ENCODE data around the gene CATSPERZ. TPM values are rescaled to one million over a fixed set of nuclear protein-coding genes. Genes with fewer than 3 reads are reported as not detected.

Gene CATSPERZ
- total and polyA plus RNA-seq, 9 of the 15 experiments (the other 6 are each of a cell fraction or from before 2014, with no cell fraction given): 0.86 to 8.5 (median 3.5) TPM

DNA sequence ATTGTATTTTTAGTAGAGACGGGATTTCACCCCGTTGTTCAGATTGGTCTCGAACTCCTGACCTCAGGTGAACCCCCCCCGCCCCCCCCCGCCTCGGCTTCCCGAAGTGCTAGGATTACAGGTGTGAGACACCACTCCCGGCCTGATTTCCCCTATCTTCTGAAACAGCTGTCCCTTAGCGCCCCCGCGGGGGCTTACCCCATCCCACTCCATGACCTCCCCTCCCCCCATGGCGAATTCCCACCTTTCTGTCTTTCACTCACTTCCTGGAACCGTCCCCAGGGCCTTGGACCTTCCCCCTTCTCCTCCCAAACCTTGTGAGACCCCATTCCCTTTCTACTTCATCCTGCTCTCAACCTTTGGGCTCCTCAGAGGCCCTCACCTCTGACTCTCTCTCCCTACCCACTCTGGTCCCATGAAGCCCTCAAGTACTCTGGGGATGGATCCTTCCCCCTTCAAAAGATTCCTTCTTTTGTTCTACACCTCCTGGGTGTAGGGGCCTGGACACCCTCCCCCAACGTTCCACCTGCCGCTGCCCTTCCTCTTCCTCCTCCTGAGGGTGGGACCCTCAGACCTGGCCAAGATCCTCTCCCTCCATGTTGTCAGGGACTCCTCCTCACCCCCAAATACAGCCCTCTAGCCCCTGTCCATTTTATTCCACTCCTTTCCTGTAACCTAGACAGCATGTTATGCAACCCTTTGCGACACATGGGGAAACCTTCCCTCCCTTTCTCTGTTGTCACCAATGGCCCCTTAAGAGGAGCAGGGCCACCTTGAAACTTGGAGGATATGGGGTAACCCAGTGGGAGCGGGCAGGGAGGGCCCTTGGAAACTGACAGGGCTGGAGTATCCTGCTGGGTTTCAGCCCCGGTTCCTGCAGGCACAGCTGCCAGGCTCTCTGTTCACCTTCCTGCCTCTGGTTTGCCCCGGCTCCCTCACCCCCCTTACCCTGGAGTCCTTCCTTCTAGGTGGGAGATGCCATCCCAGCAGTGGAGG is 18.9 kb downstream of the CATSPERZ start (continued):
- peak; percentile 33; the same call in 1 of the 2 replicates for TF ChIP-seq ZBTB40 (IDR thresholded peaks at IDR 0.05)
- TF ChIP-seq ZBTB40 (CRISPR knock-in tag; IDR thresholded peaks at IDR 0.05): no peak
- no peak for TF ChIP-seq DMBX1 (CRISPR knock-in tag; IDR thresholded peaks at IDR 0.05; ENCODE audit: borderline replicate concordance)
- TF ChIP-seq SLC30A9 (CRISPR knock-in tag; IDR thresholded peaks at IDR 0.05): no peak
- no peak for TF ChIP-seq ELF4 (CRISPR knock-in tag; IDR thresholded peaks at IDR 0.05)
- no peak for TF ChIP-seq MAFF (IDR thresholded peaks at IDR 0.05; ENCODE audit: low read length)
- TF ChIP-seq STAG1 (CRISPR knock-in tag; IDR thresholded peaks at IDR 0.05; ENCODE audit: borderline replicate concordance): no peak
- TF ChIP-seq, protein P1, sequence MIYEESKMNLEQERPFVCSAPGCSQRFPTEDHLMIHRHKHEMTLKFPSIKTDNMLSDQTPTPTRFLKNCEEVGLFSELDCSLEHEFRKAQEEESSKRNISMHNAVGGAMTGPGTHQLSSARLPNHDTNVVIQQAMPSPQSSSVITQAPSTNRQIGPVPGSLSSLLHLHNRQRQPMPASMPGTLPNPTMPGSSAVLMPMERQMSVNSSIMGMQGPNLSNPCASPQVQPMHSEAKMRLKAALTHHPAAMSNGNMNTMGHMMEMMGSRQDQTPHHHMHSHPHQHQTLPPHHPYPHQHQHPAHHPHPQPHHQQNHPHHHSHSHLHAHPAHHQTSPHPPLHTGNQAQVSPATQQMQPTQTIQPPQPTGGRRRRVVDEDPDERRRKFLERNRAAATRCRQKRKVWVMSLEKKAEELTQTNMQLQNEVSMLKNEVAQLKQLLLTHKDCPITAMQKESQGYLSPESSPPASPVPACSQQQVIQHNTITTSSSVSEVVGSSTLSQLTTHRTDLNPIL (CRISPR knock-in tag; IDR thresholded peaks at IDR 0.05): no peak
- no peak for TF ChIP-seq ZNF24 (IDR thresholded peaks at IDR 0.05)
- TF ChIP-seq KHSRP (IDR thresholded peaks at IDR 0.05): no peak
- TF ChIP-seq HLTF (IDR thresholded peaks at IDR 0.05): 0 out of 2 replicates have a peak, but pooled peaks have one; percentile 17
- TF ChIP-seq ZNF740 (CRISPR knock-in tag; IDR thresholded peaks at IDR 0.05): no peak
- peak in 1 of 2 experiments; percentile 79; a peak in 2 of 4 replicates for TF ChIP-seq ZNF740 (tag; IDR thresholded peaks at IDR 0.05)
- no peak for TF ChIP-seq ZNF384 (IDR thresholded peaks at IDR 0.05; ENCODE audit: low read depth, low read length)
- TF ChIP-seq ZNF133 (CRISPR knock-in tag; IDR thresholded peaks at IDR 0.05): no peak
- TF ChIP-seq TCF3 (CRISPR knock-in tag; IDR thresholded peaks at IDR 0.05): peak; percentile 62; the same call in 1 of the 2 replicates
- no peak for TF ChIP-seq ZNF263 (CRISPR knock-in tag; IDR thresholded peaks at IDR 0.05; ENCODE audit: borderline replicate concordance)
